GM12891 (cell line): ENCODE data around the gene CGRRF1.

Experiments used
- POLR2A ChIP-seq: IDR thresholded peaks from 2 replicates; pipeline ENCODE4 v1.6.1; 2011; ENCODE audit warnings: low read depth, low read length, control low read depth
- POLR2AphosphoS5 ChIP-seq: IDR thresholded peaks from 2 replicates; pipeline ENCODE4 v1.6.1; 2011; ENCODE audit warnings: low read depth, low read length, control low read depth

GRCh38 chr14:54562334-54562733 is 52.6 kb downstream of the CGRRF1 start:
- TF ChIP-seq POLR2AphosphoS5 (no peak), POLR2A (no peak)
